HEK293T (cell line): ENCODE data around the gene LRRC51.

ENCODE experiments used
- CTCF ChIA-PET: fragments of 350-600 bp; formaldehyde crosslinking; extraction: SDS; loops from one replicate; lab custom pipeline; 2021; ENCODE audit warnings: antibody characterized with exemption, inconsistent platforms; lab: Yijun Ruan, JAX
- POLR2A ChIA-PET: fragments of 350-600 bp; formaldehyde crosslinking; extraction: SDS; loops from one replicate; lab custom pipeline; 2020; ENCODE audit warnings: antibody characterized with exemption, inconsistent platforms; lab: Yijun Ruan, JAX
- DNase-seq: peaks from one replicate; pipeline ENCODE4 v3.0.0; 2012; ENCODE audit warnings: mixed read lengths; ENCODE audit errors: extremely low spot score
- ARNT ChIP-seq: fragments of 450-650 bp; IDR thresholded peaks from 2 replicates; pipeline ENCODE4 v1.6.1; 2017; ENCODE audit warnings: mild to moderate bottlenecking
- BHLHE40 ChIP-seq: fragments of 450-650 bp; IDR thresholded peaks from 2 replicates; pipeline ENCODE4 v1.6.1; 2016; ENCODE audit warnings: mild to moderate bottlenecking, moderate library complexity, borderline replicate concordance
- CTBP1 ChIP-seq: fragments of 450-650 bp; IDR thresholded peaks from 2 replicates; pipeline ENCODE4 v1.6.1; 2016; ENCODE audit warnings: borderline replicate concordance
- ELF4 ChIP-seq: fragments of 450-650 bp; IDR thresholded peaks from 2 replicates; pipeline ENCODE4 v1.6.1; 2017; ENCODE audit warnings: antibody characterized with exemption
- FOXA1 ChIP-seq: fragments of 450-650 bp; IDR thresholded peaks from 2 replicates; pipeline ENCODE4 v1.6.1; 2016; ENCODE audit warnings: mild to moderate bottlenecking
- FOXK2 ChIP-seq: fragments of 450-650 bp; IDR thresholded peaks from 2 replicates; pipeline ENCODE4 v1.6.1; 2016; ENCODE audit warnings: mild to moderate bottlenecking
- FOXM1 ChIP-seq: fragments of 450-650 bp; IDR thresholded peaks from 2 replicates; pipeline ENCODE4 v1.6.1; 2017; ENCODE audit warnings: mild to moderate bottlenecking, borderline replicate concordance
- HDGF ChIP-seq: fragments of 450-650 bp; IDR thresholded peaks from 2 replicates; pipeline ENCODE4 v1.6.1; 2017; ENCODE audit warnings: antibody characterized with exemption, borderline replicate concordance
- L3MBTL2 ChIP-seq: fragments of 450-650 bp; conservative IDR thresholded peaks from 2 replicates; pipeline ENCODE4 v1.6.1; 2016; ENCODE audit warnings: mild to moderate bottlenecking
- LEF1 ChIP-seq: fragments of 450-650 bp; IDR thresholded peaks from 2 replicates; pipeline ENCODE4 v1.6.1; 2017; ENCODE audit warnings: mild to moderate bottlenecking, borderline replicate concordance
- NFRKB ChIP-seq: fragments of 450-650 bp; IDR thresholded peaks from 2 replicates; pipeline ENCODE4 v1.6.1; 2016; ENCODE audit warnings: mild to moderate bottlenecking, moderate library complexity
- SP1 ChIP-seq: fragments of 450-650 bp; IDR thresholded peaks from 2 replicates; pipeline ENCODE4 v1.6.1; 2017
- SUZ12 ChIP-seq: fragments of 450-650 bp; IDR thresholded peaks from 2 replicates; pipeline ENCODE4 v1.6.1; 2016; ENCODE audit warnings: mild to moderate bottlenecking
- TARDBP ChIP-seq: fragments of 450-650 bp; IDR thresholded peaks from 2 replicates; pipeline ENCODE4 v1.6.1; 2016
- ZNF384 ChIP-seq: fragments of 450-650 bp; IDR thresholded peaks from 2 replicates; pipeline ENCODE4 v1.6.1; 2016
- TF ChIP-seq, protein P1 (sequence below): fragments of 450-650 bp; IDR thresholded peaks from 2 replicates; pipeline ENCODE4 v1.6.1; 2016

LRRC51 gene

DNA sequence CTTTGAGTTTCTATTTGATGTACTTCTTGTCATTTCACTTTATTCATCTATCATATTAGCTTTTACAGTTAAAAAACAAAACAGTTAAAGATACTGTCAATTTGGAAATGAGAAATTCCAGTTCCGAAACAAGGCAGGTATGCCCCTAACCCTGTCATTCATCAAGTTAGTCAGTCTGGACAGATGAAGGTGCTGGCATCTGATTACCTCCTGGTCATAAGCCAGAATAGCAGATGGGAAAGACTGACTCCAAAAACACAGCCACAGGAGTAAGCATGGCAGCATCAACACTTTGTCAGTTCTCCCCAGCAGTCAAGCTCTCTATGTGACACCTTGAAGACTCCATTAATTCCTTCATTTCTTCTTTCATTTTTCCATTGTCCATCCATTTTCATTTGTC, 4.3 kb downstream of the LRRC51 start:
- ChIA-PET CTCF (interaction anchor here (5.7 kb wide), 1 partner anchor 60 kb away, joined by 31 read pairs; no protein-coding TSS in a partner anchor), POLR2A (interaction anchor here (1.1 to 1.2 kb wide), 2 partner anchors 10 to 28 kb away, joined by 3 read pairs; partner anchors contain the start of gene ANAPC15)
- no peak for DNase-seq
- TF ChIP-seq BHLHE40 (no peak), ARNT (no peak), FOXK2 (no peak), SUZ12 (no peak), NFRKB (no peak), FOXM1 (no peak), HDGF (no peak), ZNF384 (no peak), CTBP1 (no peak)

DNA sequence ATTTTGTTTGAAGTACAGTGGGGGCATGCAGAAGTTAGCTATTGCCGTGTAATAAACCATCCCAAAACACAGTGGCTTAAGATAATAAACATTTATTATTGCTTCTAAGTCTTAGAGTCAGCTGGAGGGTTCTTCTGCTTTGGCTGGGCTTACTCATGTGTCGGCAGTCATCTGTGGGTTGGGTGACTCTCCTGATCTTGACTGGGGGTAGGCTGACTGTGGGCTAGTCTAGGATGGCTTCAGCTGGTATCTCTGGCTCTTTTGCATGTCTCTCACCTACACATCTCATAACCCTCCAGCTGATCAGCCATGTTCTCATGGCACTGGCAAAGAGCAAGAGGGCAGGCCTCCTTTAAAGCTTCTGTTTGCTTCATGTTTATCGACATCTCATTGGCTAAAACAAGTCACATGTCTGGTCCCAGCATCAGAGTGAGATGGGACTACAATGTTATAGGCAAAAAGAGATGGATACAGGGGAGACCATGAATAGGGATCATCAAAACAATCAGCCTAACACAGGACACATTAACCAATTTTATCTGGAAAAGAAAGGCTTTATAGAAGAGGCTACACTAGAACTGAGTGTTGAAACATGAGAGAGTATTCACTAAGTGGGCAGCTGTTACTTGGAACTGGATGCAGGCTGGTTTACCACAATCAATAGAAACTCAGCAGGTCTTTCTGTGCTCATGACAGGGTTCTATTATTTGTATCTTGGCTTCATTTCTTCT, 5.1 kb downstream of the LRRC51 start:
- ChIA-PET CTCF (interaction anchor here (5.7 kb wide), 1 partner anchor 61 kb away, joined by 31 read pairs; no protein-coding TSS in a partner anchor), POLR2A (interaction anchor here (1.1 to 1.2 kb wide), 2 partner anchors 11 to 27 kb away, joined by 3 read pairs; partner anchors contain the start of gene ANAPC15)

DNA sequence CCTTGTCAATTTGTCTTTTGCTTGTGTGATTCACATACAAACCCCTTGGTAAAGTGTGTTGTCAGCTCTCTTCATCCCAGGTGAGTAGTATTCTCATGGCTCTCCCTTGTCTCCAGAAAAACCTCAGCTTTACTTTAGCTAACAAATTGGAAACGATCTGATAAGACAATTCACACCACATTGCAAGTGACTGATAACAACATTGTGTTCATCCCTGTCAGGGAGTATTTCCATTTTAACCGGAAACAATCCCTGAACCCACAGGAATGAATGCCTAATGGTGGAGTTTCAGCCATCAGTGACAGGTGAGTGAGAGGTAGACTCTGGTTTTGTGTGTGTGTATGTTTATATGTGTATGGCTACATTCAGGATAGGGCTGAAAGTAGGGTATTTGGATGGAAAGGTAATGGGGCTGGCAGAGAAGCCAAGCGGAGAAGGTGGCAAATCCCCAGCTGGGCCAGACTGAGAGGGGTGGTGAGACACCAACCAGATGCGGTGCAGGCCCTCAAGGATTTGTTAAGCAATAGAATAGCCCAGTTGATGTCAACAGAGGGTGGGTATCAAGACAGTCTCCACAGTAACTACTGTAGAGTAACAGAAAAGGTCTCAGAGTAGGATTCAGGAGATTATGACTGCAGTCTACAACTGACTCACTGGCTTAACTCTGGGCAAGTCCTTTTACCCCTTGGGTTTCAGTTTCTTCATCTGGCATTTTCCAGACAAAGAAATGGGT, 7.6 kb downstream of the LRRC51 start:
- DNase-seq = no peak
- ChIA-PET POLR2A (no interaction called here), CTCF (interaction anchor here (0.6 to 5.7 kb wide), 2 partner anchors 63 to 64 kb away, joined by 4 to 31 read pairs; no protein-coding TSS in a partner anchor)

More for the DNA sequence above, 5.1 kb downstream of the LRRC51 start:
- TF ChIP-seq BHLHE40 (no peak), TARDBP (no peak), LEF1 (no peak)
- DNase-seq = no peak

DNA sequence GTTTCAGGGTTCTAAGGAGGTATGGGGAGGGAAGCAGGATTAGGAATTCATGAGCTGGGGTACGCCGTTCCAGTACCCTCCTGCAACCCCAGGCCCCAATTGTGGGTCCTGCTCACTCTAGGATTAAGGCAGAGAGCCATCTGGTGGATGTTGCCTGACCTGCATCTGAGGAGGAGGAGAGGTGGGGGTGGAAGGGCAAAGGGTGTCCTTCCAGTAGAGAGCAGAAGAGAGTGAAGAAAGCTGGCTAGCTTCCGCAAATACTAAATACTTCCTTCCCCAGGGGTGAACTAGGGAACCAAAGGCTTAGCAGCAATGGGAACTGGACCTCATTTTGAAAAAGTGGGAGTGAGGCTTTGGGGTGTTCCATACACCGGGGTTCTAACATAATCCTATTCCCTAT, 10.6 kb downstream of the LRRC51 start:
- peak; percentile 73 for DNase-seq
- ChIA-PET CTCF (interaction anchor here (0.6 to 4.0 kb wide), 10 partner anchors 9 to 82 kb away, joined by 3 to 38 read pairs (median 4); no protein-coding TSS in a partner anchor), POLR2A (interaction anchor here (1.2 to 1.5 kb wide), 3 partner anchors 17 to 66 kb away, joined by 3 to 11 read pairs (median 5); partner anchors contain the start of gene ANAPC15)
- TF ChIP-seq FOXK2 = no peak
- no peak for TF ChIP-seq ZNF384
- no peak for TF ChIP-seq FOXA1
- TF ChIP-seq L3MBTL2 = no peak
- no peak for TF ChIP-seq ELF4
- no peak for TF ChIP-seq ARNT

More for the DNA sequence above, 7.6 kb downstream of the LRRC51 start:
- TF ChIP-seq LEF1 (no peak), CTBP1 (no peak)
- TF ChIP-seq, protein P1, sequence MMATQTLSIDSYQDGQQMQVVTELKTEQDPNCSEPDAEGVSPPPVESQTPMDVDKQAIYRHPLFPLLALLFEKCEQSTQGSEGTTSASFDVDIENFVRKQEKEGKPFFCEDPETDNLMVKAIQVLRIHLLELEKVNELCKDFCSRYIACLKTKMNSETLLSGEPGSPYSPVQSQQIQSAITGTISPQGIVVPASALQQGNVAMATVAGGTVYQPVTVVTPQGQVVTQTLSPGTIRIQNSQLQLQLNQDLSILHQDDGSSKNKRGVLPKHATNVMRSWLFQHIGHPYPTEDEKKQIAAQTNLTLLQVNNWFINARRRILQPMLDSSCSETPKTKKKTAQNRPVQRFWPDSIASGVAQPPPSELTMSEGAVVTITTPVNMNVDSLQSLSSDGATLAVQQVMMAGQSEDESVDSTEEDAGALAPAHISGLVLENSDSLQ = no peak

DNA sequence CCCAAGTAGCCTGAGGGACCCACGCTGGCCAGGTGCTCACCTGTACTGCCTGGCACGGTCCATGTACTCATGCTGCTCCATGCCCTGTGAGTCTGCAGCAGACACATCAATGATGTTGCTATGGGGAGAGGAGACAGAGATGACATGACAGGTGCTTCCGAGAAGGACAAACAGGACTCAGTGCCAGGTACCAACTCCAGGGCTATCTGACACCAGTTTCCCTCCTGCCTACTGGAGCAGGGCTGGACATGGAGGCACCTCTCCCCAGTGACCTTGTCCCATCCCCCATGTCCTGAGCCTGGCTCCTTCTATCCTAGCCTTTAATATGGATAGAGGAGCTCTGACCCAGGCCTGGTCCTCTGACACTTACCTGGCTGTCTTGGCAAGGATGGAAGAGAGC, 18.1 kb downstream of the LRRC51 start:
- ChIA-PET POLR2A (no interaction called here), CTCF (no interaction called here)
- TF ChIP-seq BHLHE40 (no peak), NFRKB (no peak), LEF1 (no peak), CTBP1 (no peak), ELF4 (no peak), FOXM1 (no peak), FOXK2 (no peak)
- DNase-seq = no peak

DNA sequence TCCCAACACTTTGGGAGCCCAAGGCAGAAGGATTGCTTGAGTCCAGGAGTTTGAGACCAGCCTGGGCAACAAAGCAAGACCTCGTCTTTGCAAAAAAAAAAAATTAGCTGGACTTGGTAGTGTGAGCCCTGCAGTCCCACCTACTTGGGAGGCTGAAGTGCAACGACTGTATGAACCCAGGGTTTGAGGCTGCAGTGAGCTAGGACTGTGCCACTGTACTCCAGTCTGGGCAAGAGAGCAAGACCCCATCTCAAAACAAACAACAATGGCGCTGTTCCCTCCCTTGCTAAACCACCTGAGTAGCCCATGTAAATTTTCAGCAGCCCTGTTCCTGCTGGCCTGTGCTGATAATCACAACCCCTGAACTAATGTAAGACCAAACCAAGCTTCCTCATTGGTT, 19.4 kb downstream of the LRRC51 start:
- ChIA-PET POLR2A (interaction anchor here (1.1 to 1.7 kb wide), 2 partner anchors 11 to 12 kb away, joined by 5 to 6 read pairs; partner anchors contain the start of gene ANAPC15), CTCF (interaction anchor here (0.8 kb wide), 1 partner anchor 75 kb away, joined by 4 read pairs; no protein-coding TSS in a partner anchor)
- no peak for TF ChIP-seq SP1
- no peak for TF ChIP-seq NFRKB
- TF ChIP-seq LEF1 = no peak
- no peak for TF ChIP-seq FOXM1
- no peak for TF ChIP-seq SUZ12
- TF ChIP-seq FOXK2 = no peak
- no peak for TF ChIP-seq ARNT
- no peak for DNase-seq

DNA sequence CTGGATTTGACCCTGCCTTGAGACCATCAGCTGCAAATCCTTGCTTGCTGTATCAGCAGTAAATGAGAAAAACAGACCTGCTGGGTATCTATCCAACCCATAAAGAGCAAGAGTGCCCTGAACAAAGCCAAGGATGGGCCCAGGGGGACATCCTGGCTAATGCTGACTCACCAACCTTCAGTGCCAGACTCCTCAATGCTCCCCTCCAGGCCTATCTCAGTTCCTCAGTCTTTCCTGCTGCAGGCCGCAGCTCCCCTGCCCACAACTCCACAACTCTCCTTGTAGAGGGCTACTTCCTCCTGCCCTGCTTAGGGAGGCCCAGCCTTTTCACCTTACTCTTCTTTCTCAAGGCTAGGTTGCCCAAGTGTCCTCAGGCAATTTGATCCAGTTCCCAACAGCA, 19.8 kb downstream of the LRRC51 start:
- DNase-seq = no peak
- ChIA-PET CTCF (interaction anchor here (0.8 to 1.0 kb wide), 2 partner anchors 43 to 76 kb away, joined by 3 to 4 read pairs; no protein-coding TSS in a partner anchor), POLR2A (interaction anchor here (1.1 to 1.7 kb wide), 2 partner anchors 11 to 12 kb away, joined by 5 to 6 read pairs; partner anchors contain the start of gene ANAPC15)
- TF ChIP-seq TARDBP (no peak), ARNT (no peak), BHLHE40 (no peak), ELF4 (no peak), ZNF384 (no peak), FOXM1 (no peak), LEF1 (no peak), FOXA1 (no peak), L3MBTL2 (no peak), NFRKB (no peak), HDGF (no peak), SUZ12 (no peak), CTBP1 (no peak), FOXK2 (no peak), SP1 (no peak)
- TF ChIP-seq, protein P1 = no peak
